Neural crest cell (in vitro differentiated cells): ENCODE results near the gene DNAJB9. TPM values are rescaled to one million over a fixed set of nuclear protein-coding genes. Genes with fewer than 3 reads are reported as not detected.

Source experiments
- DNase-seq: peaks from one replicate; pipeline ENCODE4 v3.0.0; 2021; ENCODE audit warnings: low read depth, mixed read lengths, low spot score
- H3K27ac Mint-ChIP-seq: one replicate; pipeline ENCODE4 v1.8.0; 2021; ENCODE audit warnings: mild to moderate bottlenecking, mixed read lengths; ENCODE audit not compliant: unreplicated experiment
- H3K27me3 Mint-ChIP-seq: 2 replicates; pipeline ENCODE4 v1.8.0; 2021; ENCODE audit warnings: low read depth, mild to moderate bottlenecking, mixed read lengths
- H3K36me3 Mint-ChIP-seq: 2 replicates; pipeline ENCODE4 v1.8.0; 2021; ENCODE audit warnings: low read depth, mild to moderate bottlenecking, mixed read lengths
- H3K4me1 Mint-ChIP-seq: 2 replicates; pipeline ENCODE4 v1.8.0; 2021; ENCODE audit warnings: mixed read lengths
- H3K4me3 Mint-ChIP-seq: one replicate; pipeline ENCODE4 v1.8.0; 2021; ENCODE audit warnings: mild to moderate bottlenecking, mixed read lengths
- H3K9me3 Mint-ChIP-seq: 2 replicates; pipeline ENCODE4 v1.8.0; 2021; ENCODE audit warnings: mixed read lengths
- CTCF ChIP-seq: fragments of 200-600 bp; sonication (generic); conservative IDR thresholded peaks from 2 replicates; pipeline ENCODE4 v1.5.0; 2021; ENCODE audit warnings: antibody characterized with exemption, mild to moderate bottlenecking
- total RNA-seq: library from RNA; stranded (reverse); gene quantifications from 2 replicates; pipeline ENCODE4 v1.2.1, GENCODE V29; 2021

DNAJB9 gene
- total RNA-seq, 1 donor from 2014 or later, result 9.5 TPM

DNA sequence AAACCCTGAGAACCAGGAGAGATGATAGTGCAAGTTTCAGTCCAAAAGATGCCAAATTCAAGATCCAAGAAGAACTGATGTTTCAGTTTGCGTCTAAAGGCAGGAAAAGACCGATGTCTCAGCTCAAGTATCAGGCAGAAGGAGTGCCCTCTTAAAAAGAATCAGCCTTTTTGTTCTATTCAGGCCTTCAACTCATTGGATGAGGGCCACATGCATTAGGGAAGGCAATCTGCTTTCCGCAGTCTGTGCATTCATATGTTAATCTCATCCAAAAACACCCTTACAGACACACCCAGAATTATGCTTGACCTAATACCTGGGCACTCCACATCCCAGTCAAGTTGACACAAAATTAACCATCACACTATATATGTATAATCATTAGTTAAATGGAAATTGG is 45.2 kb downstream of the DNAJB9 start:
- DNase-seq, result no peak
- peaks cover 20% of the 10 kb centered on the region for H3K4me1 Mint-ChIP-seq
- H3K27ac Mint-ChIP-seq, result no peak overlapping the region
- H3K4me3 Mint-ChIP-seq, result no peak overlapping the region
- H3K27me3 Mint-ChIP-seq, result no peaks in the 10 kb centered on the region
- no peaks in the 10 kb centered on the region for H3K9me3 Mint-ChIP-seq
- no peak for TF ChIP-seq CTCF
- H3K36me3 Mint-ChIP-seq, result no peaks in the 10 kb centered on the region

DNA sequence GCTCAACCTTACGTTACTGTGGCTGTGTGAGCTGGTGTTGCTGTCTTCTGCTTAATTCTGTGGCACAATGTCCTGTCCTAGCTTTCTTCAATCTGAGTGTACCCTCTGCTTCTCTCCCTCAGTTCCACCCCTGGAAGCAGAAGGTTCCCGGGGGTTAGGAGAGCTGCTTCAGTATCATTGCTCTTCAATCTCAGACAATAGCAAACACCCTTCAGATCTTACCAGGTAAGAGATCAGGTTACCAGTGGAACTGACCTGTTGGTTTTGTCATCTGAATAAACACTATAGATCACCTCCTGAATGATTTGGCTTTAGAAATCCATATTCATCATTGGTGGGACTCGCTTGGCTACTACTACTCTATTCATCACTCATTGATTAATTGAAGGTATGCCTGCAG is 48.4 kb downstream of the DNAJB9 start:
- no peak overlapping the region for H3K4me3 Mint-ChIP-seq
- H3K4me1 Mint-ChIP-seq, result peaks cover 12% of the 10 kb centered on the region
- no peaks in the 10 kb centered on the region for H3K27me3 Mint-ChIP-seq
- no peak for TF ChIP-seq CTCF
- no peak overlapping the region for H3K27ac Mint-ChIP-seq
- no peaks in the 10 kb centered on the region for H3K36me3 Mint-ChIP-seq
- H3K9me3 Mint-ChIP-seq, result no peaks in the 10 kb centered on the region
- no peak for DNase-seq

- H3K9me3 Mint-ChIP-seq, result peaks cover 2% of the 10 kb centered on the region
Observed at GRCh38 chr7:108623220-108623619, 53.5 kb downstream of the DNAJB9 start.

More at GRCh38 chr7:108623220-108623619, 53.5 kb downstream of the DNAJB9 start:
- H3K27ac Mint-ChIP-seq, result no peak overlapping the region
- no peak for TF ChIP-seq CTCF
- peaks cover 9% of the 10 kb centered on the region for H3K4me1 Mint-ChIP-seq
- no peak overlapping the region for H3K4me3 Mint-ChIP-seq
- H3K36me3 Mint-ChIP-seq, result no peaks in the 10 kb centered on the region
- no peaks in the 10 kb centered on the region for H3K27me3 Mint-ChIP-seq
- no peak for DNase-seq

Other genes with a start within 250 kb of the DNAJB9 start
- 33.2 and 35.0 TPM in 2 replicates for gene NRCAM, start 113.4 kb upstream of the DNAJB9 start, total RNA-seq
- 11.5 and 12.1 TPM in 2 replicates for gene PNPLA8, start 43.7 kb upstream of the DNAJB9 start, total RNA-seq
- 28.2 and 31.9 TPM in 2 replicates for gene THAP5, start 168 bp upstream of the DNAJB9 start, total RNA-seq